Stimulated activated CD4-positive, alpha-beta T cell treated with anti-CD3 and anti-CD28 coated beads, TNF-alpha, amount 100 ng/mL, for 1 hour (primary cell): Measurements from ENCODE around the gene DHX32.
"Not testable (repeated sequence)": the region's sequence is repeated elsewhere in the genome, so short reads cannot be mapped to it uniquely, and the experiment has no call there.

Source experiments
- DNase-seq, 3 donors: peaks; one replicate each; pipeline ENCODE4 v3.0.0-alpha.2; 2020; ENCODE audit warnings: low read depth in 3 of 3, low spot score in 1 of 3

DHX32 gene

GRCh38 chr10:125895130-125896087 is 14.3 kb upstream of the DHX32 start:
- DNase-seq: peak in 2 of 3 donors; percentile 2 to 20

- DNase-seq: not testable (repeated sequence)
Observed at GRCh38 chr10:125894176-125894575, 13.1 kb upstream of the DHX32 start.

- DNase-seq: not testable (repeated sequence)
Observed at GRCh38 chr10:125892402-125892801, 11.3 kb upstream of the DHX32 start.

GRCh38 chr10:125889441-125889840 is 8.3 kb upstream of the DHX32 start:
- DNase-seq: not testable (repeated sequence)

DNA sequence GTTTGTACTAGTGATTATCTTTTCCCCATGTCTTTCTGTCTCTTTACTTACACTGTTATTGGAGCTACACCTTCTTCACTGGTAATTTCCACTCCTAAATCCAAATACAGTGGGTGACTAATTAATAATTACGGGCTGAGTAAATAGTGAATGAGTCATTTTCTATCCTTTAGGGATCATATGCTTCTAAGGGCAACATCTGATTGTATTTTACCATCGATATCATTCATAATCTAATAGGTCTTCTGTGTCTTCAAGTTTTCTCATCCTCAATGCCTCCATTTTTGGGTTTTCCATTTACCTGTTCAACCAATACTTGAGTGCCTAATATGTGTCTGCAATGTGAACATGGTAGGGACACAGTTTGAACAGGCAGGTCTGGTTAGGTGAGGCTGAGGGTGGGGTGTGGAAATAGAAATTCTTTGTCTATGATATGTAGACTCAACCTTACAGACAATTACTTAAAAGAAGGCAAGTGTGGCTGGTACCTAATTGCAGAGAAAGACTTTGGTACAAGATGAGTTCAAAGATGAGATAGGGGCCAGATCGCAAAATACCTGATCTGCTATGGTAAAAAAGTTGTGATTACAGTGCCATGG is 5.9 kb upstream of the DHX32 start:
- no peak for DNase-seq

DNA sequence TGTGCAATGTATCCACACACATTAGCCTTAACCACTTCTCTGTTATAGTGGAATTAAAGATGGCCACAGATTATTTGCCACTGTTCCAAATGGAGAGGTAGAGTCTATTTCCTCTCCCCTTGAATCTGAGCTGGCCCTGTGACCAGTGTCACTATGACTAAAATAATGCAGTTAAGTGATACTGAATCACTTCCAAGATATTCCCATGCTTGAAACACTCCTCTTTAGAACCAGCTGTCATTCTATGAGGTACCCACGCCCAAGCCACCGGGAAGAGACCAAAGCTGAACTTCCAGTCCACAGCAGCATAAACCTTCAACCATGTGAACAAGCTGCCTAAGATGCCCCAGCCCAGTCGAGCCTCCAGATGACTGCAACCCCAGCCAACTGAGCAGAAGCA is 2.1 kb upstream of the DHX32 start:
- DNase-seq: no peak

DNA sequence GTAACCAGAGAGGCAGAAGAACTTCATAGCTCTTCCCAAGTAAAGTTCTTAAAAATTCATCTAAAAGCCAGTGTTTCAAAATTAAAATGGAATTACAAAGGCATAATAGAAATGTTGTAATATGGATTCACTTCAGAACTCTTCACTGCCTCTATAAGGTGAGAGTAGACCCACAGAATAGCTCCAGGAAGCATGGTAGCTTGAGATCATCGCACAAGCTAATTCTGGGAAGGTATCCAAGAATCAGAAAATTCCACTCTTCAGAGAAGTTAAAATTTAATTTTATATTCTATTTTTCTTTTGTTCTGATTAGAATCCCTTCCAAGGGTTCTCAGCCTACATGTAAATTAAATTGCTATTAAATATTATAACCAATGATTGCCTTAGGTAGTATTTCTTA is 1.5 kb upstream of the DHX32 start:
- no peak for DNase-seq

DNA sequence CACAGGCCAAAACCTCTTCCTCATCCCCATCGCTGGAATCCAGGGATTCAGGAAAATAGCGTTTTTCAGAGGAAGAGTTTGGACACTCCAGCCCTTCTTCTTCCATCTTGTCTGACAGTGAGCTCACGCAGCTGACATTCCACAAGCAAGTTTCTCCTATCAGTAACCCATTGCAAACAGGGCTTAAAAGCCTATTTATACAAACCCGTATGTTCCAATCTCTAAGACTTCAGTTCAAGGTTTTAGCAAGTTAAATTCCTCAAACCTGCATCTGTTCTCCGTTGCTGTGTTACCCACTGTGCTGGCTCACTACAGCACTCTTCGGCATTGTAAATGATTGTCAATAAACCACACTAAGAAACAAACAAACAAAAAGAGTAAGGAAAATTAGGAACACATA is 373 bp downstream of the DHX32 start:
- DNase-seq: no peak

DNA sequence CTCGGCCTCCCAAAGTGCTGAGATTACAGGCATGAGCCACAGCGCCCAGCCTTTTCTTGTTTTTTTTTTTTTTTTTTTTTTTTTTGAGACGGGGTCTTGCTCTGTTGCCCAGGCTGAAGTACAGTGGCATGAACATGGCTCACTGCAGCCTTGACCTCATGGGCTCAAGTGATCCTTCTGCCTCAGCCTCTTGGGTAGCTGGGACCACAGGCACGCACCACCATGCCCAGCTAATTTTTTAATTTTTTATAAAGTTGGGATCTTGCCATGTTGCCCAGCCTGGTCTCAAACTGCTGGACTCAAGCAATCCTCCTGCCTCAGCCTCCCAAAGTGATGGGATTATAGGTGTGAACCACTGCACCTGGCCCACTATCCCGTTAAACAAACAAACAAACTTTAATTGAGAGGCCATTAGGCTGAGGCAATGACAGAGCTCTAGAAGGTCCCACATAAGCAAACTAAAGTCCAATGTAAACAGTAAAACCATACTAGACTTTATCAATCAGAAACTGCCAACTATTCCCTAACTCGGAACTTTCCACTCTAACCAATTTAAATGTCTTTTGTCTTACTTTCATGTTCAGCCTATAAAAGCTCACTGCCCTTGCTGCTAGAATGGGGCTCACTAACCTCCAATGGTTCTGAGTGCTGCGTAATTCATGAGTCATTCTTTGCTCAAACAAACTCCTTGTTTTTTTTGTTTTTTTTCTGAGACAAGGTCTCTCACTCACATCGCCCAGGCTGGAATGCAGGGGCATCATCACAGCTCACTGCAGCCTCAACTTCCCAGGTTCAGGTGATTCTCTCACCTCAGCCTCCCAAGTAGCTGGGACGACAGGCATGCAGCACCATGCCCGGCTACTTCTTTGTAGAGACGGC is 1.9 kb downstream of the DHX32 start:
- DNase-seq: no peak

GRCh38 chr10:125871338-125871737 is 9.8 kb downstream of the DHX32 start:
- DNase-seq: no peak

GRCh38 chr10:125868372-125868975 is 12.6 kb downstream of the DHX32 start:
- no peak for DNase-seq

DNA sequence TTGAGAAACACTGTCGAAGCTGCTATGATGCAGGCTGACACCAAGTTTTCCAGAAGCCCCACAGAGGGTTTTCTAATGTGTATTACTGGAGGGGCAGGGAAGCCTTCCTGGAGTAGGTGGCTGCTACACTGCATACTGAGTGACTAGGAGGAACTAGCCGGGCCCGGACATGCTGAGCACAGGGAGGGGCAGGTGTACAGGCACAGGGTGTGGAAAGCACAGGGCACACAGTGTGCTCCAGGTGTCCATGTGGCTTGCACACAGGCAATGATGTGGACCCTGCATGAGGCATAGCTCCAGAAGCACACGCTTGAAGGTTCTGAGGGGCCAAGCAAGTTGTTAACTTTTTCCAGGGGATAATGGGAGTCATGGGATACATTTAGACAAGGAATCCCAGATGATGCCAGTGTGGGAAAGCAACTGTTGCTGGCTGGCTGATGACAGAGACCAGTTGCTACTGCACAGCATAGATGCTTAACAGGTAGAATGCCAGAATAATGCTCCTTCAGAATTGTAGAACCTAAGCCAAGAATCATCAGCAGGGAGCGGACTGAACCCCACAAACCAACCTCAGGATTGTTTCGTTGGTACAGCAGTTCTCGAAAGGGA is 14.6 kb downstream of the DHX32 start:
- DNase-seq: no peak

DNA sequence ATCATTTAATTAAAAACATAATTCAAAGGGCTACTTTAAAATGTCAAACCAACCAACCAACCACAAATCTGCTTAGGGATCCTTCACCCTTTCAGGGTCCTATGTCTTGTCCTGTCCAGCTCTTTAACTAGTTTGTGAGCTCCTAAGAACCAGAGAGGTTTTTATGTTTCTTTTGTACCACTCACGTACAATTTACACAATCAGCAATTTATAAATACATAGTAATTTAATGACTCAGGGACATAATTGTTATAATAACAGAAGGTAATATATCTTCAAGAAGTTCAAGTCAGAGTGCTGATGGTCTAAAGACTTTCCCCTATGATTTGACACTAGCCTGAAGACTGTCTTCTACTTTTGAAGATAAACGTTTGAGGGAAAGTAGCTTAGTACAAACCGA is 16.0 kb downstream of the DHX32 start:
- DNase-seq: no peak

DNA sequence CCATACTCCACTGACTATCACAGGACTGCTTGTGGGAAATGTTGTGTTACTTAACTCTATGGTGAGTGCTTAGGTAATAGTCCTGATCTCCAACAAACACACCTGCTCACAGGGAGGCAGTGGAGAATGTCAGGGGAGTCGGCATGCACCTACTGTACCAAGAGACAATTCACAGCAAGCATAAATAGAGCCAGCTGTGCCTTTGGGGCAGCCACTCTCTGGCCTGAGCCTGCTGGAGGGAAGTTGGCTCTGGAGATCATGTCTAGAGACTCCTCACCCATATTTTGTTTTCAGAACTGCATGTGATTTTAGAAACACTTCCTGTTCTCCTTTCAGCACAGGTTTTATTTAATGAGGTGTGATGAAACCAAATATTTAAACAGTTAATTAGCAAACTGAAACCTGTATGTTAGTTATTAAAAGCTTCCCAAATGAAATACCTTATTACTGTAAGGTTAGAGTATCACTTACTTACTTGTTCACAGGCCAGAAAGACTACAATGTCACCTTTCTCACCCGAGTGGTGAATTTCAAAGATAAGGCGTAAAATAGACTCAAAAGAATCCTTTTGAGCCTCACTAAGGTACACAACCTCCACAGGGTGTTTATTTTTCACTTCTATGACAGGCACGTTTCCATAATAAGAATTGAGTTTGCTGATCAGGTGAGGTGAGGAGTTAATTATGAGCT is 21.8 kb downstream of the DHX32 start:
- no peak for DNase-seq

- no peak for DNase-seq
Observed at GRCh38 chr10:125857185-125857760, 23.8 kb downstream of the DHX32 start.

DNA sequence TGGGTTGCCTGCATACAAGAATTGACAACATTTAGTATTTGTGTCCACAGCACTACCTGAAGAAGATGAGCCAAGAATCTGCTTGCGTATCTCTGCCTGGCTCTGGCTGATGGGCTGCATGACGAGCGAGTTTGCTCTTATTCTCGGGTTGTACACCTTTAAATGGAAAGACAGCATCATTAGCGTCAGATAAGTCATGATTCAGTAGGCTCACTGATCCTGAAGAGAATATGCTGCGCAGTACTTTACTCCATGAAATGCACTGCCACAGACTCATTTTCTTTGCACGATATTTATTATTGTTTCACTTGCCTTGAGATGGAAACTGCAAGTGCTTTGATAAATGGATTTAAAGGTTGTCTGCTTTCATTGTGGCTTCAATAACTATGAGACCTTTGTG is 28.6 kb downstream of the DHX32 start:
- no peak for DNase-seq

GRCh38 chr10:125850766-125851731 is 30.0 kb downstream of the DHX32 start:
- no peak for DNase-seq

DNA sequence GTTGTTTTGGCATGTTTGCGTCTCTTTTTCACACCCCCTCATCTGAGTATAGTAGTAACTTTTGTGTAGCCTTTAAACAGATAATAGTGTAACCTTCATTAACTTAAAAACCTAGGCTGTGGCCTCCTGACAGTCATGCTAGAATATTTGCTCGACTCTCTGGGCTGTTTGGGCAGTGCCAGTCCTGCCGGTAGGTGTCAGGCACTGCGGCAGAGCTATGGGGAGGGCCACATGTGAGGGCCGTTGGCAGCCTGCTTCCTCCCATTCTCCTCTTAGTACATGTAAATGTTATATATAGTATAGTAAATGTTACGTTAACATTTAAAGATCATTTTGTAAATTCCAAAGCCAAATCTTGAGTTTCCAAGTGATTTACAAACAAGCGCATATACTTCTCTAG is 31.6 kb downstream of the DHX32 start:
- no peak for DNase-seq

DNA sequence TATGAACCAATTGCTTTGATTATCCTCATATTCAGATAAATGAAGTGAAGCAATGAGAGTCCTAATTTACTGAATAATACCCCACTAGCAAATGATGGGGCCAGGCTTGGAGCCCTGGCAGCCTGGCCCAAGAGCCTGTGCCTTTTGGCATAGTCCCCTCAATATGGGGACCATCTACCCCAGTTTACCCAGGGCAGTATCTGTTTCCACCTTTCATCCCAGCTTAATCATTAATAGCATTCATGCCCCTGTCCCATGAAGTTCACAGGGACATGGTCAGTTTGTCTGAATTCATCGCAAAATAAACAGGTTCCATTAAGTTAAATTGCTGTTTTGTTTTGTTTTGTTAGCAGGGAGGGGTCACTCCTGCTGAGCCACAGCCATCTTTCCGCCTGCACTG is 32.2 kb downstream of the DHX32 start:
- no peak for DNase-seq
